ENCODE measurements around the gene GOLGA6D.
A peak's percentile ranks its signal among the peaks of the same experiment; 100 is the strongest.
"Not testable (repeated sequence)": the region's sequence is repeated elsewhere in the genome, so short reads cannot be mapped to it uniquely, and the experiment has no call there.

GOLGA6D gene

DNA sequence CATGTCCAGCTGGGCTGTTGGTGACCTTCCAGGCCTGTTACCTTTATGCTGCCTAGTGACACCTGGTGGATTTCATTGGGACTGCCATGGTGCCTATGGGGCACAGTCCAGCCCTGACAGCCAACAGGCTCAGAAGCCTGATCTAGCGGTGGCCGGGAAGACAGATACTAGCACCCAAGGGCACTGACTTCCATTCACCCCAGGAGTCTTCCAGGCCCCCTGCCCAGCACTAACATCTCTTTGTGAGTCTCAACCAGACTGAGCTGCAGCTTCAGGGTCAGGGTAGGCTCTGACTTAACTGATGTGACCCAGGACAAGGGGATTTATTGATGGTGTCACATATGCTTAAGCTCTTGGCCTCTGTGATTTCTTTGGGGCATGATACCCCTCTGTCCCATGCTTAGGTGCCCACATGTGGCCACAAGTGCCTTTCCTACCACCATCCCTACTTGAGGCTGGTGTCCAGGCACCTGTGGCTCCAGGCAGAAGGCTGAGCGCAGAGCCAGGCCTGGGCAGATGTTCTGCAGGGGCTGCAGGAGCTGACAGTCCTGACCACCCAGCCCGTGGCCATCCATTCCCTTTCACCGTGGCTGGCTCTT lies 8.0 kb upstream of the GOLGA6D start:
- CTCF ChIA-PET: interaction anchor here (0.6 to 1.2 kb wide), 5 partner anchors 32 to 967 kb away, joined by 3 to 5 read pairs (median 3); no protein-coding TSS in a partner anchor
- TF ChIP-seq SCRT2 (tag by site-specific recombination; IDR thresholded peaks at IDR 0.05): peak; percentile 93
- TF ChIP-seq, protein P1, sequence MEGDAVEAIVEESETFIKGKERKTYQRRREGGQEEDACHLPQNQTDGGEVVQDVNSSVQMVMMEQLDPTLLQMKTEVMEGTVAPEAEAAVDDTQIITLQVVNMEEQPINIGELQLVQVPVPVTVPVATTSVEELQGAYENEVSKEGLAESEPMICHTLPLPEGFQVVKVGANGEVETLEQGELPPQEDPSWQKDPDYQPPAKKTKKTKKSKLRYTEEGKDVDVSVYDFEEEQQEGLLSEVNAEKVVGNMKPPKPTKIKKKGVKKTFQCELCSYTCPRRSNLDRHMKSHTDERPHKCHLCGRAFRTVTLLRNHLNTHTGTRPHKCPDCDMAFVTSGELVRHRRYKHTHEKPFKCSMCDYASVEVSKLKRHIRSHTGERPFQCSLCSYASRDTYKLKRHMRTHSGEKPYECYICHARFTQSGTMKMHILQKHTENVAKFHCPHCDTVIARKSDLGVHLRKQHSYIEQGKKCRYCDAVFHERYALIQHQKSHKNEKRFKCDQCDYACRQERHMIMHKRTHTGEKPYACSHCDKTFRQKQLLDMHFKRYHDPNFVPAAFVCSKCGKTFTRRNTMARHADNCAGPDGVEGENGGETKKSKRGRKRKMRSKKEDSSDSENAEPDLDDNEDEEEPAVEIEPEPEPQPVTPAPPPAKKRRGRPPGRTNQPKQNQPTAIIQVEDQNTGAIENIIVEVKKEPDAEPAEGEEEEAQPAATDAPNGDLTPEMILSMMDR (tag by site-specific recombination; IDR thresholded peaks at IDR 0.05): peak; percentile 50; the same call in 1 of the 2 replicates
- TF ChIP-seq SCRT1 (tag by site-specific recombination; IDR thresholded peaks at IDR 0.05; ENCODE audit: borderline replicate concordance): peak; percentile 97
- H3K4me3 ChIP-seq (ENCODE audit: low read depth, low read length); H3K4me1 ChIP-seq (ENCODE audit: control insufficient read depth, insufficient read depth, low read length); H3K36me3 ChIP-seq (ENCODE audit: control insufficient read depth in 2 of 2, insufficient read depth in 1 of 2, low read length in 2 of 2); POLR2A ChIA-PET; H3K27ac ChIP-seq (ENCODE audit: extremely low read depth, low read depth, low read length); H3K9me3 ChIP-seq (ENCODE audit: control insufficient read depth, insufficient read depth, low read depth, low read length): not testable (repeated sequence)

DNA sequence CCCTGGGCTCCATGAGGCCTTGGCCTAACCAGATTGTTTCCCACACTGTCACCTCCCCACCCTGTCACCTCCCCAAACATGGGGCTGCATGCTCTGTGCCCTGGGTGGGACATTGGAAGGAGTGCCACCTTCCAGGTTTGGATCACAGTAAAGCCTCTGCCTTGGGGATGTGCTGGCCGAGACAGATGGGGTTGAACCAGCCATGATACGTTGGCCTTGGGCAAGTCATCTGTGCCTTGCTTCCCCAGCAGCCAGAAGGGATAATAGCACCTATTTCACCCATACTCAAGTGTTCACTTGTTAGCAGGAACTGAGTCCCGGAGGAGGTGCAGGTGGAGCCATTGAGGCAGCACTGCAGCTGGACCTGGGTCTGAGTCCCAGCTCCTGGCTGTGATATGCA lies 7.0 kb upstream of the GOLGA6D start:
- H3K4me3 ChIP-seq (ENCODE audit: low read depth, low read length); H3K27ac ChIP-seq (ENCODE audit: extremely low read depth, low read depth, low read length); POLR2A ChIA-PET; H3K9me3 ChIP-seq (ENCODE audit: control insufficient read depth, insufficient read depth, low read depth, low read length); H3K36me3 ChIP-seq (ENCODE audit: control insufficient read depth in 2 of 2, insufficient read depth in 1 of 2, low read length in 2 of 2); H3K4me1 ChIP-seq (ENCODE audit: control insufficient read depth, insufficient read depth, low read length): not testable (repeated sequence)
- CTCF ChIA-PET: interaction anchor here (0.7 kb wide), 1 partner anchor 915 kb away, joined by 3 read pairs; no protein-coding TSS in a partner anchor

DNA sequence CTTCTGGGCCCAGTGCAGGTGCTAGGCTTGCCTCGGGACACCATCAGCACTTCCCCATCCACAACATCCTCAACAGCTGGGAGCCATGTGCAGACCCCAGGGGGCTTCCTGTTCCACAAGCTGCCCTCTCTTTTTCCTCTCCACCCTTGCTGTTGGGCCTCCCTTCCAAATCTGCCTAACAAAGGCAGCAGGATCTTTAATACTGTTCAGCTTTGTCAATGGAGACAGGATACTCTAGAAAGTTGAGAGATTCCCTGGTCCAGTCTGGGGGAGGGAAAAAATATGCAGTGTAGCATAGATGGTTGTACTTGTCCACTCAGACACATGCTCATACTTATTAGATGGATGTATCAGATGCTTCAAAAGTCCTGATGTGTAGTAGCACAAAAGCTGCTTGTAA lies 4.1 kb upstream of the GOLGA6D start:
- H3K9me3 ChIP-seq (ENCODE audit: control insufficient read depth, insufficient read depth, low read depth, low read length); H3K4me3 ChIP-seq (ENCODE audit: low read depth, low read length); H3K36me3 ChIP-seq (ENCODE audit: control insufficient read depth in 2 of 2, insufficient read depth in 1 of 2, low read length in 2 of 2); H3K27ac ChIP-seq (ENCODE audit: extremely low read depth, low read depth, low read length); POLR2A ChIA-PET; CTCF ChIA-PET; H3K4me1 ChIP-seq (ENCODE audit: control insufficient read depth, insufficient read depth, low read length): not testable (repeated sequence)

DNA sequence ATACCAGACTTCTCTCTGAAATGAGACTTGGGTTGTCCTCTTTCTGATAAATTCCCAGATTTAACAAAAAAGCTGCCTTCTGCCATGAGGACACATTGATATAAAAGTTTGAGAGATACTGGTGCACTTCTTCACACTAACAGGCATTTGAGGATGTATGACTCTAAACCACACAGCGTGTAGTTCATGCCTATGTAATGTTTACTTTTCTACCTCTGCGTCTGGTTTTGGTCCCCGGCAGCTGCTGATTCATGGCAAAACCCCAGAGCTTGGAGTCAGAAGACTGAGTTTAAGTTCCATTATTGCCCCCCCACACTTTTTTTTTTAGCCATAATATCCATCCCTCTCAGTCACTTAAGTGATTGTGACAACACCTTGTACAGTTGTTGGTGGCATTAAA lies 1.5 kb downstream of the GOLGA6D start:
- H3K36me3 ChIP-seq (ENCODE audit: control insufficient read depth in 2 of 2, insufficient read depth in 1 of 2, low read length in 2 of 2); H3K27ac ChIP-seq (ENCODE audit: extremely low read depth, low read depth, low read length); H3K9me3 ChIP-seq (ENCODE audit: control insufficient read depth, insufficient read depth, low read depth, low read length); H3K4me3 ChIP-seq (ENCODE audit: low read depth, low read length); CTCF ChIA-PET; H3K4me1 ChIP-seq (ENCODE audit: control insufficient read depth, insufficient read depth, low read length); POLR2A ChIA-PET: not testable (repeated sequence)

DNA sequence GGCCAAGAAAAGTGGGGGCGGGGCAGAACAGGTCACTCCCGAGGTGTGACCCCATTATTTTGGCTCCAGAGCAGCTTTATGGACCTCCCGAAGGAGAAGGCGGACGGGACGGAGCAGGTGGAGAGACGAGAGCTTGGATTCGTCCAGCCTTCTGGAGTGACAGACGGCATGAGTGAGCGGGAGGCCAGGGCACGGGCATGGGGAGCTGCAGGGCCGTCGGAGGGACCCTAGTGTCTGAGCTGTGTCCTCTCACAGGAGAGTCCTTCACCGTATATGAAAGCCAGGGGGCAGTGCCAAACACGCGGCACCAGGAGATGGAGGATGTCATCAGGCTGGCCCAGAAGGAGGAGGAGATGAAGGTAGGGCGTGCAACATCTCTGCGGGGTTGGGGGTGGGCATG lies 11.0 kb downstream of the GOLGA6D start:
- POLR2A ChIA-PET: not testable (repeated sequence)

DNA sequence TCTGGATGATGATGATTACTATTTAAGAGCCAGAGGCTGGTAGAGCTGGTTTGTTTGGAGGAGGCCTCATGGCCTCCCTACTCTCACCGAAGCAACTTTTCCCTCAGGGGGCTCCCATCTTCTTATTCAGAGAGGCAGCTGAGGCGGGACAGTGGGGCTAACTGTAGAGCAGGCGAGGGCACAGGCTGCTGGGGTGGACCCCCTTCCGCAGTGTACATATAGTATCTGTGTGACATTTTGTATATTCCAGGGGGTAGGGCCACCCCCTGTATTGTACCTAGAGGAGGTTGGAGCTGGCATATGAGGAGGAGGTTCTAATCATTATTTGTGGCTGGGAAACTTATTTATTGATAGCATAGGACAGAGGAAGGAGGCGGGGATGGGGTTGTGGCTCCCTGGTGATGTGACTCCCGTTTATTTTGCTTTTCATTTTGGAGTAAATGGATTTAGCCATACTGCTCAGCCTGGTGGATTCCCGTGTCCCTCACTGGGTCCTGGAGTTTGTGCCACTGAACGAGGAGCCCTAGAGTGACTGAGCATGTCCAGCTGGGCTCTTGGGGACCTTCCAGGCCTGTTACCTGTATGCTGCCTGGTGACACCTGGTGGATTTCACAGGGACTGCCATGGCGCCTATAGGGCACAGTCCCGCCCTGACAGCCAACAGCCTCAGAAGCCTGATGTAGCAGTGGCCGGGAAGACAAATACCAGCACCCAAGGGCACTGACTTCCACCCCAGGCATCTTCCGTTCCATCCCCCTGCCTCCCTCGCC lies 16.1 kb downstream of the GOLGA6D start:
- H3K27ac ChIP-seq (ENCODE audit: extremely low read depth, low read depth, low read length); H3K4me3 ChIP-seq (ENCODE audit: low read depth, low read length); H3K4me1 ChIP-seq (ENCODE audit: control insufficient read depth, insufficient read depth, low read length); H3K36me3 ChIP-seq (ENCODE audit: control insufficient read depth in 2 of 2, insufficient read depth in 1 of 2, low read length in 2 of 2); H3K9me3 ChIP-seq (ENCODE audit: control insufficient read depth, insufficient read depth, low read depth, low read length); POLR2A ChIA-PET: not testable (repeated sequence)
- CTCF ChIA-PET: interaction anchor here (0.6 to 2.1 kb wide), 3 partner anchors 98 to 269 kb away, joined by 3 to 12 read pairs (median 3); no protein-coding TSS in a partner anchor

More for the DNA sequence above, 11.0 kb downstream of the GOLGA6D start:
- H3K4me3 ChIP-seq (ENCODE audit: low read depth, low read length); H3K9me3 ChIP-seq (ENCODE audit: control insufficient read depth, insufficient read depth, low read depth, low read length); H3K27ac ChIP-seq (ENCODE audit: extremely low read depth, low read depth, low read length); CTCF ChIA-PET; H3K36me3 ChIP-seq (ENCODE audit: control insufficient read depth in 2 of 2, insufficient read depth in 1 of 2, low read length in 2 of 2); H3K4me1 ChIP-seq (ENCODE audit: control insufficient read depth, insufficient read depth, low read length): not testable (repeated sequence)

DNA sequence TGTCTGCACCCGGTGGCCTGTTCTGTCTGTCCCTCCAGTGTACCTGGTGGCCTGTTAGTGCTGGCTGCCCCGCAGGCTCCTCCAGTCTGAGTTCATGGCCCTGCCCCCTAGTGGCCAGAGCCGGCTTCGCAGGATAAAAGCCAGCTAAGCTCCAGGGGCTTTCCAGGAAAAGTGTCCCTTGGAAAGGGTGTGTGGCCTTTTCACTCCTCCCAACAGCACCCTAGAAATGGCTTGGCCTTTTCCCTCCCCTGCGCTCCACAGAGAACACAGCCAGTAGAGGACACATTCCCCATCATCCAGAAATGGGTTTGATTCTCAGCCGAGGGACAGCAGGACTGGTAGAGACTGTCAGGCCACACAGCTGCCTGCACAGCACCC lies 16.7 kb downstream of the GOLGA6D start:
- H3K4me1 ChIP-seq (ENCODE audit: control insufficient read depth, insufficient read depth, low read length); POLR2A ChIA-PET; H3K4me3 ChIP-seq (ENCODE audit: low read depth, low read length); H3K36me3 ChIP-seq (ENCODE audit: control insufficient read depth in 2 of 2, insufficient read depth in 1 of 2, low read length in 2 of 2); H3K9me3 ChIP-seq (ENCODE audit: control insufficient read depth, insufficient read depth, low read depth, low read length); H3K27ac ChIP-seq (ENCODE audit: extremely low read depth, low read depth, low read length): not testable (repeated sequence)
- CTCF ChIA-PET: interaction anchor here (0.7 to 2.1 kb wide), 3 partner anchors 76 to 269 kb away, joined by 3 to 12 read pairs (median 3); no protein-coding TSS in a partner anchor
- TF ChIP-seq, protein P2, sequence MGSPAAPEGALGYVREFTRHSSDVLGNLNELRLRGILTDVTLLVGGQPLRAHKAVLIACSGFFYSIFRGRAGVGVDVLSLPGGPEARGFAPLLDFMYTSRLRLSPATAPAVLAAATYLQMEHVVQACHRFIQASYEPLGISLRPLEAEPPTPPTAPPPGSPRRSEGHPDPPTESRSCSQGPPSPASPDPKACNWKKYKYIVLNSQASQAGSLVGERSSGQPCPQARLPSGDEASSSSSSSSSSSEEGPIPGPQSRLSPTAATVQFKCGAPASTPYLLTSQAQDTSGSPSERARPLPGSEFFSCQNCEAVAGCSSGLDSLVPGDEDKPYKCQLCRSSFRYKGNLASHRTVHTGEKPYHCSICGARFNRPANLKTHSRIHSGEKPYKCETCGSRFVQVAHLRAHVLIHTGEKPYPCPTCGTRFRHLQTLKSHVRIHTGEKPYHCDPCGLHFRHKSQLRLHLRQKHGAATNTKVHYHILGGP (tag by site-specific recombination; IDR thresholded peaks at IDR 0.05): peak; percentile 67
- 0 out of 2 replicates have a peak, but pooled peaks have one; percentile 27 for TF ChIP-seq ZNF335 (tag by site-specific recombination; conservative IDR thresholded peaks at IDR 0.05)

DNA sequence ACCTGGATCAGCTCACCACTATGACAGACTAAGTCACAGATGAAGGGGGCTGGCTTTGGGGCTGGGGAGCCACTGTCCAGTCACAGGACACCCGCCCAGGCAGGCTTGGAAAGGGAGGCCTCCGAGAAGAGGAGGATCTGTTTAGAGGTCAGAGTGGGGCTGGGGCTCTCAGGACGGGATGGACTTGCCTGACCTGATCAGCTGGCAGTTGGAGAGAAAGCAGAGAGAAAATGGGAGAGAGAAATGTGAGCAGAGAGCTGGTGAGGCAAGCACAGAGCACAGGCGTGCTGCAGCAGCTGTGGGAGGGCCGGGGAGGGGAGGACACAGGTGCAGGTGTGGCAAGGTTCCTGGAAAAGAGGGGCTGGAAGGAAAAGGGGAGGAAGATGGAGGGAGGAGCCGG lies 17.4 kb downstream of the GOLGA6D start:
- POLR2A ChIA-PET; H3K9me3 ChIP-seq (ENCODE audit: control insufficient read depth, insufficient read depth, low read depth, low read length); H3K27ac ChIP-seq (ENCODE audit: extremely low read depth, low read depth, low read length); H3K4me1 ChIP-seq (ENCODE audit: control insufficient read depth, insufficient read depth, low read length); H3K36me3 ChIP-seq (ENCODE audit: control insufficient read depth in 2 of 2, insufficient read depth in 1 of 2, low read length in 2 of 2); H3K4me3 ChIP-seq (ENCODE audit: low read depth, low read length): not testable (repeated sequence)
- CTCF ChIA-PET: interaction anchor here (0.6 to 2.1 kb wide), 3 partner anchors 76 to 886 kb away, joined by 3 to 12 read pairs (median 3); no protein-coding TSS in a partner anchor
